ENCODE measurements around the gene DDA1.
A peak's percentile ranks its signal among the peaks of the same experiment; 100 is the strongest.

DDA1 gene

GRCh38 chr19:17281391-17282304 lies 27.7 kb upstream of the DDA1 start, which contains the start of gene ANKLE1:
TSS of gene ANKLE1 (plus strand) at chr19:17281901. CDS start at chr19:17281921, 20 bp downstream.
- FAIRE-seq (no peak), DNase-seq (ENCODE audit: insufficient read length, low spot score) (peak; percentile 87)
- no peak for TF ChIP-seq CTCF (IDR thresholded peaks at IDR 0.05; ENCODE audit: insufficient read depth, missing control alignments)

GRCh38 chr19:17282488-17283125 lies 26.8 kb upstream of the DDA1 start:
- peak; percentile 84 for DNase-seq (ENCODE audit: insufficient read length, low spot score)

DNA sequence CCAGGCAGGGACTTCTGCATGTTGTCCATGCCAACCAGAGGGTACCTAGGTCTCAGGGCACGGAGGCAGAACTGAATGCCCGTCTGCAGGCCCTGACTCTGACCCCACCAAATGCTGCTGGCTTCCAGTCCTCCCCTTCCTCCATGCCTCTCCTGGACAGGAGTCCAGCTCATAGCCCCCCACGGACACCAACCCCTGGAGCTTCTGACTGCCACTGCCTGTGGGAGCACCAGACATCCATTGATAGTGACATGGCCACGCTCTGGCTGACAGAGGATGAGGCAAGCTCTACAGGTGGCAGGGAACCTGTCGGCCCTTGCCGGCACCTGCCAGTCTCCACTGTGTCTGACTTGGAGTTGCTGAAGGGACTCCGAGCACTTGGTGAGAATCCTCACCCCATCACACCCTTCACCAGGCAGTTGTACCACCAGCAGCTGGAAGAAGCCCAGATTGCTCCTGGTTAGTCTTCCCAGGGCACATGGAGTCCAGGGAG lies 25.8 kb upstream of the DDA1 start:
- DNase-seq (ENCODE audit: insufficient read length, low spot score), result no peak
- FAIRE-seq, result no peak
- TF ChIP-seq CTCF (IDR thresholded peaks at IDR 0.05; ENCODE audit: insufficient read depth, missing control alignments), result no peak

More at GRCh38 chr19:17282488-17283125, 26.8 kb upstream of the DDA1 start:
- no peak for FAIRE-seq
- peak; percentile 83 for TF ChIP-seq CTCF (IDR thresholded peaks at IDR 0.05; ENCODE audit: insufficient read depth, missing control alignments)

- DNase-seq (ENCODE audit: insufficient read length, low spot score) (no peak), FAIRE-seq (no peak)
- TF ChIP-seq CTCF (IDR thresholded peaks at IDR 0.05; ENCODE audit: insufficient read depth, missing control alignments), result no peak
These were observed 23.8 kb upstream of the DDA1 start for GRCh38 chr19:17285415-17286135.

- TF ChIP-seq CTCF (IDR thresholded peaks at IDR 0.05; ENCODE audit: insufficient read depth, missing control alignments), result no peak
- FAIRE-seq (no peak), DNase-seq (ENCODE audit: insufficient read length, low spot score) (no peak)
These were observed 23.1 kb upstream of the DDA1 start for GRCh38 chr19:17286263-17286662.

DNA sequence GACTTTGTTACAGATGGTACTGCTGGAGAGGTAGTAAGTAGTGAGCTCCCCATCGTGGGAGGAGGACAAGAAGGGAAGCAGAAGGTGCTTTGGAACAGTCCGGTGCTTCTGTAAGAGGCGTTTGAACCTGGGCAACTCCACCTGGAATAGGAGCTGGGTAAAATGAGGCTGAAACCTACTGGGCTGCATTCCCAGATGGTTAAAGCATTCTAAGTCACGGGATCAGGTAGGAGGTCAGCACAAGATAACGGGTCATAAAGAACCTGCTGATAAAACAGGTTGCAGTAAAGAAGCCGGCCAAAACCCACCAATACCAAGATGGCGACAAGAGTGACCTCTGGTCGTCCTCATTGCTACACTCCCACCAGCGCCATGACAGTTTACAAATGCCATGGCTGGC lies 22.6 kb upstream of the DDA1 start:
- no peak for DNase-seq (ENCODE audit: insufficient read length, low spot score)
- no peak for FAIRE-seq
- TF ChIP-seq CTCF (IDR thresholded peaks at IDR 0.05; ENCODE audit: insufficient read depth, missing control alignments), result no peak

All from D721Med (cell line).